ENCODE data around the gene NIP7. TPM values are rescaled to one million over a fixed set of nuclear protein-coding genes. Genes with fewer than 3 reads are reported as not detected.

Gene NIP7
- total RNA-seq, 1 donor from 2014 or later, result 22.7 TPM

DNA sequence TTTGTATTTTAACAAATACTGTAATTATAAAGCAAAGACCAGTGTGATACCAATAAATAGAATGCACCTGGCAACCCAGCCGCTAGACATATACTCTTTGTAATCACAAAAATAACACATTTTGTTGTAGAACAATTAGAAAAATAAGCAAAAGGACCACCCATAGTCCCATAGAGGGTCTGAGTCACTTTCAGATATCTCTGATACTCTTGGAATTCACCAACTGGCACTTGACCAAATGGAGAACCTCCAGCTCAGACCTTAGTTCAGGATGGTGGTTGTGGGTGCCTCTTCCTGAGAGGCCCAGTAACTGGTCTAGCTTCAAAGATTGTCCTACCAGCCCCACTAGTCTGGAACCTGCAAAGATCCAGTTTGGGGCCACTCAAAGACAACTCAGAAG is 47.0 kb downstream of the NIP7 start:
- no peak for DNase-seq (ENCODE audit: low read depth in 2 of 2)

Other genes starting within 250 kb of the NIP7 start
- 1.0 and 7.6 TPM in 2 replicates for gene HAS3, start 234.1 kb upstream of the NIP7 start, total RNA-seq
- 60.8 and 85.3 TPM in 2 replicates for gene CHTF8, start 207.2 kb upstream of the NIP7 start, total RNA-seq
- 10.7 and 19.1 TPM in 2 replicates for gene UTP4, start 207.1 kb upstream of the NIP7 start, total RNA-seq
- gene SNTB2, start 152.6 kb upstream of the NIP7 start, total RNA-seq, result 69.3 and 106 TPM in 2 replicates
- 27.3 and 31.1 TPM in 2 replicates for gene VPS4A, start 28.4 kb upstream of the NIP7 start, total RNA-seq
- 10.1 and 13.4 TPM in 2 replicates for gene PDF, start 9.2 kb upstream of the NIP7 start, total RNA-seq
- gene COG8, start 208 bp upstream of the NIP7 start, total RNA-seq, result 17.7 and 29.5 TPM in 2 replicates
- gene TMED6, start 12.0 kb downstream of the NIP7 start, total RNA-seq, result not detected in 2 replicates
- 9.2 and 13.1 TPM in 2 replicates for gene TERF2, start 46.2 kb downstream of the NIP7 start, total RNA-seq
- gene CYB5B, start 84.8 kb downstream of the NIP7 start, total RNA-seq, result 92.6 and 105 TPM in 2 replicates
- gene NFAT5, start 226.2 kb downstream of the NIP7 start, total RNA-seq, result 22.1 and 42.5 TPM in 2 replicates

Data from dermis microvascular lymphatic vessel endothelial cell (primary cell).